LHCN-M2 (cell line): ENCODE data around the gene RAET1E. TPM values are rescaled to one million over a fixed set of nuclear protein-coding genes. Genes with fewer than 3 reads are reported as not detected.
"Not testable (repeated sequence)": the region's sequence is repeated elsewhere in the genome, so short reads cannot be mapped to it uniquely, and the experiment has no call there.

ENCODE experiments used
- DNase-seq: peaks from one replicate; pipeline ENCODE4 v3.0.0-alpha.2; 2012; ENCODE audit warnings: low read depth
- polyA plus RNA-seq: library from polyadenylated mRNA; unstranded; fragments of >200 nt; gene quantifications from one replicate; pipeline ENCODE4 v1.2.1, GENCODE V29; 2012; ENCODE audit warnings: missing spikeins
- total RNA-seq: library from RNA; depleted of rRNA; stranded (reverse); fragments of >200 nt; gene quantifications from 2 replicates; pipeline ENCODE4 v1.2.3, GENCODE V29; 2014; rRNA removed

RAET1E gene
- total RNA-seq, result 1.3 and 2.8 TPM in 2 replicates
- polyA plus RNA-seq, result 1.3 TPM

GRCh38 chr6:149897855-149898744, at the start of gene RAET1E:
TSS of gene RAET1E (minus strand) at chr6:149898113. CDS start at chr6:149890901, 7,212 bp downstream.
- no peak for DNase-seq

- DNase-seq, result not testable (repeated sequence)
Observed at GRCh38 chr6:149947533-149947932, 49.6 kb upstream of the RAET1E start.

- DNase-seq, result not testable (repeated sequence)
Observed at GRCh38 chr6:149946631-149947030, 48.7 kb upstream of the RAET1E start.

GRCh38 chr6:149945276-149945675, 47.4 kb upstream of the RAET1E start:
- DNase-seq, result not testable (repeated sequence)

GRCh38 chr6:149943321-149943720, 45.4 kb upstream of the RAET1E start:
- DNase-seq, result not testable (repeated sequence)

- no peak for DNase-seq
Observed at GRCh38 chr6:149942461-149942829, 44.5 kb upstream of the RAET1E start.

GRCh38 chr6:149941583-149942460, 43.9 kb upstream of the RAET1E start, which contains the start of gene ULBP2:
TSS of gene ULBP2 (plus strand) at chr6:149942014. CDS start at chr6:149942073, 59 bp downstream.
- DNase-seq, result peak; percentile 94

- no peak for DNase-seq
Observed at GRCh38 chr6:149940672-149940982, 42.7 kb upstream of the RAET1E start.

- no peak for DNase-seq
Observed at GRCh38 chr6:149939909-149940671, 42.2 kb upstream of the RAET1E start.

- no peak for DNase-seq
Observed at GRCh38 chr6:149939356-149939648, 41.4 kb upstream of the RAET1E start.

GRCh38 chr6:149938571-149939355, 40.9 kb upstream of the RAET1E start:
- no peak for DNase-seq

- not testable (repeated sequence) for DNase-seq
Observed at GRCh38 chr6:149938013-149938570, 40.2 kb upstream of the RAET1E start.

- DNase-seq, result no peak
Observed at GRCh38 chr6:149936743-149937142, 38.8 kb upstream of the RAET1E start.

GRCh38 chr6:149935668-149936067, 37.8 kb upstream of the RAET1E start:
- no peak for DNase-seq

GRCh38 chr6:149935246-149935645, 37.3 kb upstream of the RAET1E start:
- DNase-seq, result no peak

- peak; percentile 75 for DNase-seq
Observed at GRCh38 chr6:149934249-149935156, 36.6 kb upstream of the RAET1E start.

- no peak for DNase-seq
Observed at GRCh38 chr6:149933461-149933860, 35.5 kb upstream of the RAET1E start.

- no peak for DNase-seq
Observed at GRCh38 chr6:149933036-149933435, 35.1 kb upstream of the RAET1E start.

- DNase-seq, result no peak
Observed at GRCh38 chr6:149931501-149931900, 33.6 kb upstream of the RAET1E start.

GRCh38 chr6:149929422-149929821, 31.5 kb upstream of the RAET1E start:
- no peak for DNase-seq
